Stimulated activated CD8-positive, alpha-beta memory T cell treated with anti-CD3 and anti-CD28 coated beads, Interleukin-4, amount 100 ng/mL, for 1 hour (primary cell): ENCODE data around the gene TLE3.

Experiments
- DNase-seq, 2 donors: peaks; one replicate each; pipeline ENCODE4 v3.0.0-alpha.2; 2020; ENCODE audit warnings: low read depth in 2 of 2, low spot score in 1 of 2

The TLE3 gene

GRCh38 chr15:70099167-70099966, 1.6 kb upstream of the TLE3 start:
- peak; percentile 100 for DNase-seq

- DNase-seq: no peak
Measured at GRCh38 chr15:70098461-70099166, 897 bp upstream of the TLE3 start.

GRCh38 chr15:70098153-70098460, 390 bp upstream of the TLE3 start:
- no peak for DNase-seq

GRCh38 chr15:70097063-70097320, 725 bp downstream of the TLE3 start:
- DNase-seq: no peak

- no peak for DNase-seq
Measured at GRCh38 chr15:70096215-70097062, 1.3 kb downstream of the TLE3 start.

- DNase-seq: no peak
Measured at GRCh38 chr15:70095408-70096214, 2.1 kb downstream of the TLE3 start.

- no peak for DNase-seq
Measured at GRCh38 chr15:70094690-70095311, 2.9 kb downstream of the TLE3 start.

- no peak for DNase-seq
Measured at GRCh38 chr15:70093481-70094319, 4.0 kb downstream of the TLE3 start.

GRCh38 chr15:70093070-70093469, 4.6 kb downstream of the TLE3 start:
- no peak for DNase-seq

- no peak for DNase-seq
Measured at GRCh38 chr15:70092464-70093027, 5.2 kb downstream of the TLE3 start.

- DNase-seq: no peak
Measured at GRCh38 chr15:70091726-70092463, 5.8 kb downstream of the TLE3 start.

GRCh38 chr15:70090436-70091296, 7.1 kb downstream of the TLE3 start:
- DNase-seq: no peak

- DNase-seq: no peak
Measured at GRCh38 chr15:70089692-70089971, 8.1 kb downstream of the TLE3 start.

- no peak for DNase-seq
Measured at GRCh38 chr15:70088887-70089691, 8.6 kb downstream of the TLE3 start.

- DNase-seq: no peak
Measured at GRCh38 chr15:70088455-70088854, 9.3 kb downstream of the TLE3 start.

- DNase-seq: no peak
Measured at GRCh38 chr15:70087708-70088352, 9.9 kb downstream of the TLE3 start.

GRCh38 chr15:70086636-70087035, 11.1 kb downstream of the TLE3 start:
- no peak for DNase-seq
